HG03039 (cell line): ENCODE data around the gene SMIM28.
"Not testable (repeated sequence)": the region's sequence is repeated elsewhere in the genome, so short reads cannot be mapped to it uniquely, and the experiment has no call there.

ENCODE experiments used
- ATAC-seq: cut with Tn5 transposase; IDR thresholded peaks from one replicate; pipeline ENCODE4 v1.9.1; 2021; ENCODE audit warnings: mild to moderate bottlenecking, moderate library complexity; ENCODE audit not compliant: unreplicated experiment

Gene SMIM28

DNA sequence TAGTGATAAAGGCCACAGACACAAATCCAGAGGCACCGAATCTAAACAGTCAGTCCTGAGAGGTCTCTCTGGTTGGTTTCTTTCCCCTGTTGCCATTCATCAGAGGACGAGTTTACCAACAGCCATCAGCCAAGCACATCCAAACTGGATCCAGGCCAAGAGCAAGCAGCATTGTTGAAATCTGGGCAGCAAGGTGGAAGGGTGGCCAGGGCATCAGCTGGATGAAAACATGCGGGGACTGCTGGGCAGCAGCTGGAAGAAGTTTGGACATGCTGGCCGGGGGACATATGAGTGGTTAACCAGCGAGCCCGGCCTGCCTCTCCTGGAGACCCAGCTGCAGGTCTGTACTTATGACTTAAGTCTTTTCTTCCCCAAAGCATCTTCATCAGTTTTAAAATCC, at the start of gene SMIM28:
SMIM28 (plus strand) TSS at position 62 of the 400 bp plus-strand sequence; CDS start at position 230, 168 bp downstream.
- ATAC-seq: no peak

DNA sequence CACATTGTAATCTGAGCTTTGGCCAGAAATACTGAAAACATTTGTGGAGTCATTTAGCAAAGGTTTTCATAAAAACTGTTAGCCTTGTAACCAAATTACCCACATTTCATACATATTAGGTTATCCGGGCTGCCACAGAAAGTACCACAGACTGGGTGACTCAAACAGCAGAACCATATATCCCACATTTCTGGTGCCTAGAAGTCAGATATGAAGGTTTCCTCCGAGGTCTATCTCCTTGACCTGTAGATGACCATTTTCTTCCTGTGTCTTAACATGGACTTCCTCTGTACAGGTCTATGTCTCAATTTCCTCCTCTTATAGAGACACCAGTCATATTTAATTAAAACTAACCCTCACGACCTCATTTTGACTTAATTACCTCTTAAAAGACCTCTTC, 49.5 kb upstream of the SMIM28 start:
- no peak for ATAC-seq

DNA sequence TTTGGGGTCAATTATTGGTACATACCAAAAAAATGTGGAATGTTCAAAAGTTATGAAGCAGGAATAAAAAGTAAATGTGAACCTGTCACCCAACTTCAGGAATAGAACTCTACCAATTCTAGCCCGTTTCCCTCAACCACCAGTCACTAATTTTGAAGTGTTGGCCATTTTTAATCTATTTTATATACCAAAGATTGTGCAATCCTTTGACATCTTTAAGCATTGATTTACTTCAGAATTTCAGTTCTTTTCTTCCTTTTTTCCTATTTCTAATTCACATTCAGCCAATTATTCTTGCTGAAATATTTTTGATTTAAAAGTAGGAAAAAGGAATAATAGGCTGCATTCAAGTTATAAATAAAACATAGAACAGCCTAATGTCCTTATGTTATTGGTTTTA, 46.9 kb upstream of the SMIM28 start:
- ATAC-seq: no peak

DNA sequence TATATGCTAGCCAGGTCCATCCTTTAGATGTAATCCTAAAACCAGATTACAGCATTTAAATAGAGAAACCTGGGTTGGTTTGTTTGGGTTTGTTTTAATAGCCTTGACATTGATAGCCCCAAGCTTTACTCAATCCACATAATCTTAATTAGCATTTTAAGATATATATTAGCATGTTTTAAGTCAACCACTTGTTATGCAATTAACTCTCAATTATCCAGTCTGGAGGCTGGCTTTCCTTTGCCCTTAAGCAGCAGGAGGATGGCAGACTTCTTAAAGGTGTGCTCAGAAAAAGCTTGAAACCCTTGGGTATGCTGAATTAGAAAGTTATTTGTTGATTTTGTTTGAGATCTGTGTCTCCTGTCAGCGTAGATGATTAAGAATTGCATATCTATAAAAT, 46.3 kb upstream of the SMIM28 start:
- ATAC-seq: no peak

DNA sequence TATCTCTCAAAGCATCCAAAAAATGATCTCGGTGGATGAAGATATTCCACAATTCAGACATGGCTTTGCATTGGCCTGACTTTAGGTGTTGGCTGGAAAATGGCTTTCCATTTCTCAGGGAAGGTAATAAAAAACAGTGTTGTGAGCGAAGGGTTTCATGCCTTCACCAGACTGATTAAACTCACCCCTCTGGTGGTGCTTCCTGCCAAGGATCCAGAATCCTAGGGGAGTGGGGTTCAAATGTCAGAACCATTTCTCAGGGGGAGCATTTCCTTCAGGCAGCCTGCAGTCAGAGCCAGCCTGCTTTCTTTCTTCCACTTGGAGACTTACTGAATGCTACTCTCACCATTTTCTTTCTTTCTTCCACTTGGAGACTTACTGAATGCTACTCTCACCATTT, 45.7 kb upstream of the SMIM28 start:
- no peak for ATAC-seq

DNA sequence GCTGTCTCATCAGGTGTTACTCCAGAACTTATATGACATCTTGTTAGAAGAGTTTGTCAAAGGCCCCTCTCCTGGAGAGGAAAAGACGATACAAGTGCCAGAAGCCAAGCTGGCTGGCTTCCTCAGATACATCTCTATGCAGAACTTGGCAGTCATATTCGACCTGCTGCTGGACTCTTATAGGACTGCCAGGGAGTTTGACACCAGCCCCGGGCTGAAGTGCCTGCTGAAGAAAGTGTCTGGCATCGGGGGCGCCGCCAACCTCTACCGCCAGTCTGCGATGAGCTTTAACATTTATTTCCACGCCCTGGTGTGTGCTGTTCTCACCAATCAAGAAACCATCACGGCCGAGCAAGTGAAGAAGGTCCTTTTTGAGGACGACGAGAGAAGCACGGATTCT, 43.7 kb upstream of the SMIM28 start:
- ATAC-seq: no peak

DNA sequence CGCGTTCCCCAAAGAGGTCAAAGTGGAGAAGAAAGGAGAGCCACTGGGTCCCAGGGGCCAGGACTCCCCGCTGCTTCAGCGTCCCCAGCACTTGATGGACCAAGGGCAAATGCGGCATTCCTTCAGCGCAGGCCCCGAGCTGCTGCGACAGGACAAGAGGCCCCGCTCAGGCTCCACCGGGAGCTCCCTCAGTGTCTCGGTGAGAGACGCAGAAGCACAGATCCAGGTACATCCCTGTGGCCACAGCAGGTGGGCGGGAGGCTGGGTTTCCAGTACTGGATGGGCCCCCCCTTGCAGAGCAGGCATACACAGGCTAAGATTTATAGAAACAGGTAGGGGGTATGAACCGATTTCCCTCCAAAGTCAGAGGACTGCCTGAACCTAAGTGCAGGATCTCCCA, 42.7 kb upstream of the SMIM28 start:
- ATAC-seq: no peak

DNA sequence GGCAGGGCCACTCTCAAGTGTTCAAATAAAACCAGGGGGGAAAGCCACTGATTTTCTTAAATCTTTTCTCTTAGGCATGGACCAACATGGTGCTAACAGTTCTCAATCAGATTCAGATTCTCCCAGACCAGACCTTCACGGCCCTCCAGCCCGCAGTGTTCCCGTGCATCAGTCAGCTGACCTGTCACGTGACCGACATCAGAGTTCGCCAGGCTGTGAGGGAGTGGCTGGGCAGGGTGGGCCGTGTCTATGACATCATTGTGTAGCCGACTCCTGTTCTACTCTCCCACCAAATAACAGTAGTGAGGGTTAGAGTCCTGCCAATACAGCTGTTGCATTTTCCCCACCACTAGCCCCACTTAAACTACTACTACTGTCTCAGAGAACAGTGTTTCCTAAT, 41.5 kb upstream of the SMIM28 start:
- no peak for ATAC-seq

DNA sequence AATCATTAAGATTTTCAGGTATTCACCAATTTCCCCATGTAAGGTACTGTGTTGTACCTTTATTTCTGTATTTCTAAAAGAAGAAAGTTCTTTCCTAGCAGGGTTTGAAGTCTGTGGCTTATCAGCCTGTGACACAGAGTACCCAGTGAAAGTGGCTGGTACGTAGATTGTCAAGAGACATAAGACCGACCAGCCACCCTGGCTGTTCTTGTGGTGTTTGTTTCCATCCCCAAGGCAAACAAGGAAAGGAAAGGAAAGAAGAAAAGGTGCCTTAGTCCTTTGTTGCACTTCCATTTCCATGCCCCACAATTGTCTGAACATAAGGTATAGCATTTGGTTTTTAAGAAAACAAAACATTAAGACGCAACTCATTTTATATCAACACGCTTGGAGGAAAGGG, 40.6 kb upstream of the SMIM28 start:
- ATAC-seq: no peak

DNA sequence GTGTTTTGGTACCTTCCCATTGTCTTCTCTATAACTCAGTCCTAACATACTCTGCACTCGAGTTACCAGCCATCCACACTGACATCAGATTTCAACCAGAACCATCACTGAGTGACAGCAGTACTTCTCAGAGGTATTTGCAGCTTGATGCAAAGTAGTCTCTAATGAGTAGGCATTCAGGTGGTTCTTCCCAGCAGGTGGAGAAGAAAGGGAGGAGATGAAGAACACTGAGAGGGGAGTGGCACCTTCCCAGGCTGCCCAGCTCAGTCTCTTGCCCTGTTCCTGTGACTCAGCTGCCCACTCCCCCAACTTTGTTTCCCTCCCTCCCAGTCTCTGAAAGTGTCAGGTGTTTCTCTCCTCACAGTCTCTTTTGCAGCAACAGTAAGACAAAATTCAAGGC, 38.7 kb upstream of the SMIM28 start:
- ATAC-seq: no peak

DNA sequence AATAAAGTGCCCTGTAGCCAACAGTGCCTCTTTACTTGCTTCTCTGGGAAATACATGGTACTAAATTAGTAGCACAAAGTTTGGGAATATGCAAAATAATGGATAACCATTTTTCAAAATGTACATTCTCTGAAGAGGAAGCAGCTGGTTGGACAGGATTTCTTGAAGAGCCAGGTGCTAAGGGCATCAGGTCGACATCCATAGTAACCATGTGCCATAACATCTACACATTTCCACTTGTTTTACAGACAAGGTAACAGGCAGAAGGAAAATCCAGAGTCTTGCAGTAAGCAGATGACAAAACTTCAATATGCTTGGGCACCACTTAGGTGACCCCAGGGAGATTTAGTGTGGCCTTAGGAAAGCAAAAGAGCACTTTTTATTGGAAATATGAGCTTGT, 36.5 kb upstream of the SMIM28 start:
- ATAC-seq: no peak

DNA sequence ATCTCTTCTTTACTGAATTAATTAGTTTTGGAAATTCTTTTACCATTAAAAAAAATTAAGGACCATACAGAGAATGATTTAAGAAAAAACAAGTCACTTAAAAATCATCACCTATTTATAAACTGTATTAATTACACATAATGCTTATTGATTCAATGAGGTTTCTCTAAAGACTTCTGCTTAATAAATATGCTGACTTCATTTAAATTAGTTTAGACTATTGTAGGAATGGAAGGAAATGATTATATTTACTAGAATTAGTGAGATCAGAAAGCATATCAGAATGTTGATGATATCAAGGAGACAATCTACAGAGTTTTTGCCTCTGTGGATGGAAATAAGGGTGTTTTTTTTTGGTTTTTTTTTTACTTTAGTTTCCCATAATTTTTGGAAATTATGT, 34.6 kb upstream of the SMIM28 start:
- no peak for ATAC-seq

DNA sequence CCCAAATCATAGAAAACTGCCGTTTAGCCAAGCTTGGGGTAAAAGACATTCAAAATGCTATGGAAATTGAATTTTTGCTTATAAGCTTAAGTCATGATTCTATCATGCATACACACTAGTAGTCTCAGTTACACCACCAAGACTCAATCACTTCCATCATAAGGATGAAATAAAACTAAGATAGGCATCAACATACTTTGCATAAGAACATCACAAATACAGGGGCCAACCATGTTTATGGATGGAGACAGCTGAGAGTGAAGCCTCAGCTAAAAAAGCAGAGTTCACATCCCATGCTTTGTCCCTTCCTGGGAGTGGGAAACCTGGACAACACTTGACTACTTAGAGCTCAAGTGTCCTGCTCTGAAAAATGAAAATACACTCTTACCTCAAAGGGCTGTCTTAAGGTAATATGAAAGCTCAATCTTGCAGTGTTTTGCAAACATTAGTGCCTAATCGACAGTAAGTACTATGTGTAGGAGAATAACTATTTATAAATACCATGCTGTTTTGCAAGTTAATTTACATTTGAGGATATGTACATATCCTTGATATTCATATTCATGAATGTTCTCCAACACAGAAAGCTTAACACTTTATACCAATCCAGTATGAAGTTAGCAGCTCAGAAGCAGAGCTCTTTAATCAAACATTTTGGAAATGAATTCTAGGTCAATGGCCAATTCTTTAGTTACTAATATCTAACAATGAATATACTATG, 32.0 kb upstream of the SMIM28 start:
- ATAC-seq: no peak

DNA sequence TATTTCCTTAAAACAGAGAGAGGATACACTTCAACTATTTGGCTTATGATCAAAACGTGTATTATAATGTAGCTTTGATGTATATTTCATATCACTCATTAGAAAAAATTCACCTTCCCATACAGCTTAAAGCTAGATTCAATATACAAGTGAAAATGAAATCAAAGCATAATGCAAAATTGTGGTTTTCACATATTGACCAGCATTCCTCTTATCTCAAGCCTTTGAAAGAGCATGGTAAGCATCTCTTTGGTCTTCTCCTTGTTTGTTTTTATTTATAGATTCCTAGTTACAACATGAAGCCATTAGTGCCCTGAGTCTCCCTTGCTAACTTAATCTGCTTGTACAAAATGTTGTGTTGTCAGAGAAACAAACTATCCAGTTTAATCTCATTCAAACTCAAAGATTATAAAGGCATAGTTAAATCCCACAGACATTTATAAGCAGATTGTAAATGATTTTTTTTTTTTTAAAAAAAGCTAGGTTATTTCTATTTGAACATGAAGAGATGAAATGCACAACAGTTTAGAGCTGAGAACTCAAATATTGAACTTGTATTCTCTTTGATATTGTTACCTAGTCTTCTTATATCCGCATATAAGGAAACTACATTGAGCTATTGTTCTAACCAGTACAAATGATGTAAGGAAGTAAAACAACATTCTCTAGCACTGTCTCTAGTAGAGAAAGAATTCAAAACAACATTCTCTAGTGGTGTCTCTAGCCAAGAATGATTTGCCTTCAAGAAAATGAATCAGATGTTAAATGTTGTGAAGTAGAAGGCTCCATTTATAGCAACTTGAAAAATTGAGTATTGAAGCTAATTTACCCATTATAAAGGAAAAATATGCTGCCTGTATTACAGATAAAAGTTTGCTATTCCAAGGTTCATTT, 31.2 kb upstream of the SMIM28 start:
- no peak for ATAC-seq

DNA sequence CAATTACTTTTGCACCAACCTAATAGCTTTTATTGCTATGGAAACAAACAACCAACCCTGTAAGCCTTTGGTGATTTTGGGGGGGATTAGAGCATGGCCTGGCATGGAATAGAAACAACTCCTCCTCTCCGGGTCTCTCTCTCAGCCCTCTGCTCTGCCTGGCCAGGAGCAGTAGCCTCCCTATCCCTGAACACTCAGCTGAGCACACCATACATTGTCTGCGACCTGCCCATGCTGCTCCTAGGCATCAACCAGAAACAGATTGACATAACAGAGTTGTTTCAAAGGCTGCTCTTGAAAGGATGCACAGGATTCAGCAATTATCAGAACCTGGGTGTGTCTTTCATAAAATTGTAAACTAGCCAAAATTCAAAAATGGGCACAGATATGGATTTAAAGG, 29.8 kb upstream of the SMIM28 start:
- no peak for ATAC-seq

DNA sequence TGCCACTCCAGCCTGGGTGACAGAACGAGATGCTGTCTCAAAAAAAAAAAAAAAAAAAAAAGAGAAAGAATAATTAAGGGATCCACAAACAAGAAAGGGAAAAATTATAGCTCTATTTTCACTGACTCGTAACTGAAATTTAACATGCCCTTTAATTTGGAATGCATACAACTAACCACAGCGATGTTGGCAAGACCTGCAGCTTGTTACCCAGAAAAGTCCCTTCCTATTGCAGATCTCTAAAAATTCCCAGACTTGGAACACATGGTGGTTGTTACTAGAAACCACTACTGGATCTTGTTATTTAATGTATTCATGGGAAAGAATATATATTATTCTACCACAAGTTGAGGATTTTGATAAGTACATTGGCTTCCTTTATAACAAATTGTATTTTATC, 27.8 kb upstream of the SMIM28 start:
- ATAC-seq: no peak

DNA sequence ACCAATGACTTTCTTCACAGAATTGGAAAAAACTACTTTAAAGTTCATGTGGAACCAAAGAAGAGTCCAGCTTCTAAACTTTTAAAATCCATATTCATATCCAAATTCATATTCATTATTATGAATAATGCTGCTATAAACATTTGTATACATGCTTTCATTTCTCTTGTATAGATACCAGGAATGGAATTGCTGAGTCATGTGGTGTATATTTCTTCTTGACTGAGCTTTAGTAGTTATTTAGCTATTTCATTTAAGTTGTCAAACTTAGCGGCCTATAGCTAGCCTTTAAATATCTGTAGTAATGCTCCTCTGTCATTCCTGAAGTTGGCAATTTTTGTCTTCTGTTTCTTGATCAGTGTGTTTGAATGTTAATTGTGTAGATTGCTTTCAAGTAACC, 19.8 kb upstream of the SMIM28 start:
- ATAC-seq: no peak

DNA sequence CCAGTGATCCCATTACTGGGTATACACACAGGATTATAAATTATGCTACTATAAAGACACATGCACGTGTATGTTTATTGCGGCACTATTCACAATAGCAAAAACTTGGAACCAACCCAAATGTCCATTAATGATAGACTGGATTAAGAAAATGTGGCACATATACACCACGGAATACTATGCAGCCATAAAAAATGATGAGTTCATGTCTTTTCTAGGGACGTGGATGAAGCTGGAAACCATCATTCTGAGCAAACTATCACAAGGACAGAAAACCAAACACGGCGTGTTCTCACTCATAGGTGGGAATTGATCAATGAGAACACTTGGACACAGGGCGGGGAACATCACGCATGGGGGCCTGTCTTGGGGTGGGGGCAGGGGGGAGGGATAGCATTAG, 9.0 kb upstream of the SMIM28 start:
- ATAC-seq: not testable (repeated sequence)

DNA sequence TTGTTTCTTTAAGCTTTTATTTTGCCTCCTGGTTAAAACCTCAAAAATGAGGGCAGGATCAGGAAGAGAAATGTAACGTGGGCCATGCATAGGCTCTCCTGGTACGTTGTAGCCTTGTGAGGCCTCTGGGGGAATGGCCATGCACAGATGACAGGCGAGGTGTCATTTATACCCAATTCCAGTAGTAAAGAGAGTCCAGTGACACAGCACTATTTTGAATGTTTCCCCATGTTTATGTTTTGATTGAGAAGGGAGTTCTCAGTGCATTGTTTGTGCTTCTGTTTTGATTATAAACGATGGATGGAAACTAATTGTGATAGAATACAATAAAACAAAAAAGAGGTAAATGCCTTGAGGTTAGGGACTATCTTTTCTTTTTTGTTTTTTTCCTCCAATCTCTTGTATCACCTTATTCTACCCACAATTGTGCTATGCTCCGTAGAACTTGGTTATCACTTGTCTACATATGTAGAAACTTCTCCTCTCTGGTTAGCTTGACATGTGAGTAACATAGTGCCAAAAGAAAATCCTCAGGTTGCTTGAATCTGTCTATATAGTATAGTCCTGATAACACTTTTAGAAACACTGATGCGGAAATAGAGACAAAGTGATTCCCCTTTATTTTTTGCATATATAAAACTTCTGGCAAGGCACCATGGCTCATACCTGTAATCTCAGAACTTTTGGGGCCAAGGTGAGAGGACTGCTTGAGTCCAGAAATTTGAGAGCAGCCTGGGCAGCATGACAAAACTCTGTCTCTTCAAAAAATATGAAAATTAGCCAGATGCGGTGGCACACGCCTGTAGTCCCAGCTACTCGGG, 6.9 kb upstream of the SMIM28 start:
- no peak for ATAC-seq

DNA sequence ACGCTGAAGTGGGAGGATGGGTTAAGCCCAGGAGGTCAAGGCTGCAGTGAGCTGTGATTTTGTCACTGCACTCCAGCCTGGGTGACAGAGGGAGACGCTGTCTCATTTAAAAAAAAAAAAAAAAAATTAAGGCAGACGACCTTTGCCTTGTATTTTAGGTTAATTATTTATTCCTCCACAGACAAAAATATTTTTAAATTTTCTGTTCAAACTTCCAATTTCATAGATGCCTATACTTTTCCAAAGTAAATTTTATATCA, 6.3 kb upstream of the SMIM28 start:
- no peak for ATAC-seq

DNA sequence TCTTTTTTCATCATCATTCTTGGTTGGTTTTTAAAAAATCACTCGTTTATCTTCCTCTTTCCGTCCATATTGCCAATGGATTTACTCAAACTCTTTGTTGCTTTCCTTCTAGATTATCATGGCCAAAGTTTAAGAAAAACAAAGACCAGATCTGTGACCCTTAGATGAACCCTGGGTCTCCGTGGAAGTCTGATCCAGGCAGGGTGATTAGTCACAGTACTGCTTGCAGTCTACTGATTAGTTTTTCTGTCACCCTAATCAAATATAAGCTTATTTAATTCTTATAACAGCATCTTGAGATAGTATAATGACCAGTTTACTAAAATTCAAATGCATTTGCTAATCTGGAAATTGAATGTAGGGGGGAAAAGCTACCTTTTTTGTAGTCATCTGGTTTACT, 6.0 kb upstream of the SMIM28 start:
- ATAC-seq: no peak
